CD4-positive, alpha-beta T cell treated with Interleukin-12 subunit alpha and Interleukin-12 subunit beta, for 1 hour (primary cell): Measurements from ENCODE around the gene ACOT6.
"Not testable (repeated sequence)": the region's sequence is repeated elsewhere in the genome, so short reads cannot be mapped to it uniquely, and the experiment has no call there.

ENCODE experiments used
- DNase-seq: peaks from one replicate; pipeline ENCODE4 v3.0.0-alpha.2; 2020

Gene ACOT6

GRCh38 chr14:73659202-73659601 is 46.9 kb downstream of the ACOT6 start:
- DNase-seq, result not testable (repeated sequence)

- no peak for DNase-seq
These were observed 48.2 kb downstream of the ACOT6 start for GRCh38 chr14:73660511-73660910.

GRCh38 chr14:73661872-73662271 is 49.6 kb downstream of the ACOT6 start:
- DNase-seq, result no peak

- no peak for DNase-seq
These were observed 50.2 kb downstream of the ACOT6 start for GRCh38 chr14:73662487-73662943.

GRCh38 chr14:73663548-73664212 is 51.4 kb downstream of the ACOT6 start:
- no peak for DNase-seq

- no peak for DNase-seq
These were observed 52.8 kb downstream of the ACOT6 start for GRCh38 chr14:73665130-73665529.

- no peak for DNase-seq
These were observed 54.3 kb downstream of the ACOT6 start for GRCh38 chr14:73666583-73666982.

GRCh38 chr14:73667854-73668253 is 55.5 kb downstream of the ACOT6 start:
- no peak for DNase-seq
